HG03442 (cell line): ENCODE results near the gene NPTXR.
A peak's percentile ranks its signal among the peaks of the same experiment; 100 is the strongest.

Experiments
- ATAC-seq: cut with Tn5 transposase; IDR thresholded peaks from one replicate; pipeline ENCODE4 v1.9.1; 2021; ENCODE audit warnings: mild to moderate bottlenecking, moderate library complexity; ENCODE audit not compliant: unreplicated experiment

Gene NPTXR

GRCh38 chr22:38799265-38800002 is 44.4 kb downstream of the NPTXR start:
- no peak for ATAC-seq

GRCh38 chr22:38798496-38798895 is 45.3 kb downstream of the NPTXR start:
- no peak for ATAC-seq

GRCh38 chr22:38796262-38796957 is 47.4 kb downstream of the NPTXR start:
- ATAC-seq, result no peak

GRCh38 chr22:38795569-38795968 is 48.3 kb downstream of the NPTXR start:
- no peak for ATAC-seq

- peak; percentile 92 for ATAC-seq
These were observed 49.9 kb downstream of the NPTXR start, which contains the start of gene DNAL4 for GRCh38 chr22:38793721-38794466. TSS of gene DNAL4 (minus strand) at chr22:38794143. CDS start at chr22:38782731, 11,412 bp downstream.

- no peak for ATAC-seq
These were observed 50.5 kb downstream of the NPTXR start for GRCh38 chr22:38793317-38793716.

- no peak for ATAC-seq
These were observed 51.0 kb downstream of the NPTXR start for GRCh38 chr22:38792833-38793232.

- no peak for ATAC-seq
These were observed 54.2 kb downstream of the NPTXR start for GRCh38 chr22:38789606-38790005.

- no peak for ATAC-seq
These were observed 55.0 kb downstream of the NPTXR start for GRCh38 chr22:38788846-38789245.

GRCh38 chr22:38788021-38788816 is 55.6 kb downstream of the NPTXR start:
- ATAC-seq, result no peak

GRCh38 chr22:38786631-38787030 is 57.2 kb downstream of the NPTXR start:
- ATAC-seq, result no peak

- no peak for ATAC-seq
These were observed 59.0 kb downstream of the NPTXR start for GRCh38 chr22:38784856-38785255.

GRCh38 chr22:38784035-38784434 is 59.8 kb downstream of the NPTXR start:
- ATAC-seq, result no peak

- ATAC-seq, result no peak
These were observed 60.7 kb downstream of the NPTXR start for GRCh38 chr22:38783095-38783615.

GRCh38 chr22:38782402-38783094 is 61.3 kb downstream of the NPTXR start:
- ATAC-seq, result no peak

- no peak for ATAC-seq
These were observed 62.8 kb downstream of the NPTXR start for GRCh38 chr22:38781033-38781432.

- ATAC-seq, result no peak
These were observed 66.6 kb downstream of the NPTXR start for GRCh38 chr22:38777087-38777671.

- no peak for ATAC-seq
These were observed 67.7 kb downstream of the NPTXR start for GRCh38 chr22:38776086-38776485.

GRCh38 chr22:38775656-38776055 is 68.2 kb downstream of the NPTXR start:
- ATAC-seq, result no peak
